ENCODE measurements around the gene ZRANB1. TPM values are rescaled to one million over a fixed set of nuclear protein-coding genes. Genes with fewer than 3 reads are reported as not detected.

Gene ZRANB1
- total and polyA plus RNA-seq, 2 experiments from 2014 or later, result 4.2 to 26.7 TPM

GRCh38 chr10:125011926-125012705, 70.2 kb downstream of the ZRANB1 start (continued):
- no peak for TF ChIP-seq JUNB (IDR thresholded peaks at IDR 0.05; ENCODE audit: unreplicated experiment)
- TF ChIP-seq EZH2phosphoT487 (IDR thresholded peaks at IDR 0.05; ENCODE audit: unreplicated experiment), result no peak
- TF ChIP-seq REST (IDR thresholded peaks at IDR 0.05; ENCODE audit: unreplicated experiment), result no peak
- no peak for TF ChIP-seq STAT1 (IDR thresholded peaks at IDR 0.05; ENCODE audit: unreplicated experiment)
- TF ChIP-seq ZNF331 (CRISPR knock-in tag; IDR thresholded peaks at IDR 0.05; ENCODE audit: low read depth), result no peak
- TF ChIP-seq, protein P1, sequence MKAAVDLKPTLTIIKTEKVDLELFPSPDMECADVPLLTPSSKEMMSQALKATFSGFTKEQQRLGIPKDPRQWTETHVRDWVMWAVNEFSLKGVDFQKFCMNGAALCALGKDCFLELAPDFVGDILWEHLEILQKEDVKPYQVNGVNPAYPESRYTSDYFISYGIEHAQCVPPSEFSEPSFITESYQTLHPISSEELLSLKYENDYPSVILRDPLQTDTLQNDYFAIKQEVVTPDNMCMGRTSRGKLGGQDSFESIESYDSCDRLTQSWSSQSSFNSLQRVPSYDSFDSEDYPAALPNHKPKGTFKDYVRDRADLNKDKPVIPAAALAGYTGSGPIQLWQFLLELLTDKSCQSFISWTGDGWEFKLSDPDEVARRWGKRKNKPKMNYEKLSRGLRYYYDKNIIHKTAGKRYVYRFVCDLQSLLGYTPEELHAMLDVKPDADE (IDR thresholded peaks at IDR 0.05), result no peak
- no peak for TF ChIP-seq POLR2AphosphoS5 (IDR thresholded peaks at IDR 0.05; ENCODE audit: low read depth)
- TF ChIP-seq NANOG (IDR thresholded peaks at IDR 0.05; ENCODE audit: borderline replicate concordance), result no peak
- no peak for TF ChIP-seq ZNF114 (CRISPR knock-in tag; IDR thresholded peaks at IDR 0.05)

DNA sequence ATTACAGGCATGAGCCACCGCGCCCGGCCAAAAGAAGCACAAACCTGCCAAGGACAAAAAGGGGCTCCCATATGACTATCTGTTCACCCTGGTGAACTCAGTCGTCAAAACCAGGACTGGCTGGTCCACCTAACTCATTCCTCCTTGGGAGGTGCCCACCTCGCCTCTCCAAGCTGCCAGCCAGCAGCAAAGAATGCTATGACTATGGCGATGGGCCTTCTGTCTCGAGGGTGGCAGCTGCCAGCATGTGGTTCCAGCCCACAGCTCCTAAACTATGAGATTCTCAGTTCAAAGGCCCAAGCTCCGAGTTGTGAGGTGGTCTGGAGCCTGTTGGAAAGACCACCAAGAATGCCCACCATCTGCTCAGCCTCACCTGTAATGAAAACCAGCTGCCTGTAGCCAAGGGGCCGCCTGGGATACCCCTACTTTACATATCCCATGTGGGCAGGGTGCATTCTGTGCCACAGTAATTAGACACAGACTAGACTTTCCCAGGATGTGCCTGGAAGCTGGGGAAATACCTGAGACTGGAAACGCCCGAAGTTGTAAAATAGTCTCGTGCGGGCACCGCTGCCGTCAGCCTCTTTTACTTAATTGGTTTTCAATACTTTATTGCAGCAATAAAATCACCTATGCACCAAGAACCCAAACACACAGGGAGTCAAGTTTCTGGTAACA, 71.1 kb downstream of the ZRANB1 start:
- Histone ChIP-seq H3K27ac (ENCODE audit: low read depth) (no peak overlapping the region), H3F3A (replicated peaks; ENCODE audit: low read depth) (peaks cover 6% of the 10 kb centered on the region), H3K4me1 (ENCODE audit: insufficient read depth) (peaks cover 31% of the 10 kb centered on the region), H2AFZ (no peak overlapping the region), H3K4me2 (no peak overlapping the region), H3K36me3 (ENCODE audit: insufficient read depth) (no peaks in the 10 kb centered on the region; the same call in 1 of the 2 replicates), H3K27me3 (ENCODE audit: insufficient read depth) (no peaks in the 10 kb centered on the region), H3K9me2 (ENCODE audit: insufficient read depth) (no peaks in the 10 kb centered on the region), H3K4me3 (no peak overlapping the region), H3K79me2 (replicated peaks; ENCODE audit: insufficient read depth) (peaks cover 100% of the 10 kb centered on the region), H4K20me1 (replicated peaks; ENCODE audit: insufficient read depth) (peaks cover 75% of the 10 kb centered on the region)
- Mint-ChIP-seq H3K27ac (0 out of 2 replicates have a peak overlapping the region, but pooled peaks have one; percentile 84), H3K4me3 (no peak overlapping the region), H3K4me1 (peaks cover 71% of the 10 kb centered on the region), H3K36me3 (ENCODE audit: low read depth) (peaks cover 70% of the 10 kb centered on the region), H3K9me3 (no peaks in the 10 kb centered on the region), H3K27me3 (ENCODE audit: insufficient read depth, low read depth, poor library complexity) (peaks cover 36% of the 10 kb centered on the region)
- DNase-seq (ENCODE audit: low spot score), result no peak
- no peak for ATAC-seq
- TF ChIP-seq ZNF462 (CRISPR knock-in tag; IDR thresholded peaks at IDR 0.05), result no peak
- TF ChIP-seq ZNF114 (CRISPR knock-in tag; IDR thresholded peaks at IDR 0.05), result no peak
- TF ChIP-seq CREB1 (CRISPR knock-in tag; IDR thresholded peaks at IDR 0.05; ENCODE audit: low read depth), result no peak
